Neural cell (in vitro differentiated cells): ENCODE measurements around the gene IL1RAPL2. TPM values are rescaled to one million over a fixed set of nuclear protein-coding genes. Genes with fewer than 3 reads are reported as not detected.

Experiments used
- H2AFZ ChIP-seq: fragments of 200-600, 300-800 bp; sonication (generic), shearing (Covaris generic); 2 replicates; pipeline ENCODE4 v1.6.0; 2014; ENCODE audit warnings: low read depth, mild to moderate bottlenecking, antibody characterized with exemption, low read length, moderate library complexity
- H3F3A ChIP-seq: fragments of 200-600 bp; shearing (Covaris generic); 2 replicates; pipeline ENCODE4 v1.6.1; 2016; ENCODE audit warnings: mild to moderate bottlenecking, moderate library complexity, mixed read lengths, antibody characterized with exemption, low read length; ENCODE audit not compliant: insufficient read depth, poor library complexity, severe bottlenecking
- H3K27ac ChIP-seq: fragments of 200-600, 300-800 bp; sonication (generic), shearing (Covaris generic); 2 replicates; pipeline ENCODE4 v1.5.1; 2014; ENCODE audit warnings: mild to moderate bottlenecking, low read length, moderate library complexity
- H3K27me3 ChIP-seq: fragments of 300-800, 200-600 bp; sonication (generic), shearing (Covaris generic); 2 replicates; pipeline ENCODE4 v1.6.0; 2014; ENCODE audit warnings: mild to moderate bottlenecking, low read depth, low read length, moderate library complexity; ENCODE audit not compliant: insufficient read depth
- H3K36me3 ChIP-seq: fragments of 300-800, 200-600 bp; sonication (generic), shearing (Covaris generic); 2 replicates; pipeline ENCODE4 v1.5.1; 2014; ENCODE audit warnings: mild to moderate bottlenecking, antibody characterized with exemption, low read length, moderate library complexity; ENCODE audit not compliant: insufficient read depth
- H3K4me2 ChIP-seq: fragments of 300-800, 200-600 bp; sonication (generic), shearing (Covaris generic); 2 replicates; pipeline ENCODE4 v1.6.0; 2014; ENCODE audit warnings: mild to moderate bottlenecking, low read length
- H3K4me3 ChIP-seq: fragments of 300-800, 200-600 bp; sonication (generic), shearing (Covaris generic); 2 replicates; pipeline ENCODE4 v1.5.1; 2014; ENCODE audit warnings: mild to moderate bottlenecking, low read length, moderate library complexity
- H3K79me2 ChIP-seq: fragments of 200-600 bp; shearing (Covaris generic); replicated peaks from 2 replicates; pipeline ENCODE4 v1.6.0; 2014; ENCODE audit warnings: mild to moderate bottlenecking, low read length, moderate library complexity; ENCODE audit not compliant: insufficient read depth
- H3K9ac ChIP-seq: fragments of 300-800, 200-600 bp; sonication (generic), shearing (Covaris generic); 2 replicates; pipeline ENCODE4 v1.6.1; 2016; ENCODE audit warnings: mild to moderate bottlenecking, low read length, mixed read lengths
- H3K9me2 ChIP-seq: fragments of 200-600 bp; shearing (Covaris generic); 2 replicates; pipeline ENCODE4 v1.6.1; 2016; ENCODE audit warnings: mild to moderate bottlenecking, low read length, mixed read lengths; ENCODE audit not compliant: insufficient read depth
- H3K9me3 ChIP-seq: fragments of 200-600, 300-800 bp; sonication (generic), shearing (Covaris generic); 2 replicates; pipeline ENCODE4 v1.6.1; 2016; ENCODE audit warnings: mild to moderate bottlenecking, mixed run types, low read length, moderate library complexity, mixed read lengths
- H4K20me1 ChIP-seq: fragments of 200-600 bp; shearing (Covaris generic); 2 replicates; pipeline ENCODE4 v1.6.1; 2016; ENCODE audit warnings: mild to moderate bottlenecking, mixed run types; ENCODE audit not compliant: insufficient read depth
- CTCF ChIP-seq: fragments of 450-650 bp; IDR thresholded peaks from 2 replicates; pipeline ENCODE4 v1.5.1; 2014; ENCODE audit warnings: antibody characterized with exemption, mild to moderate bottlenecking, moderate library complexity; ENCODE audit not compliant: poor library complexity, severe bottlenecking
- EP300 ChIP-seq: fragments of 450-650 bp; conservative IDR thresholded peaks from 2 replicates; pipeline ENCODE4 v1.6.1; 2014; ENCODE audit warnings: antibody characterized with exemption, mild to moderate bottlenecking, moderate library complexity; ENCODE audit not compliant: poor library complexity, severe bottlenecking
- EZH2 ChIP-seq: fragments of 200-600, 300-800 bp; shearing (Covaris generic), sonication (generic); IDR thresholded peaks from 2 replicates; pipeline ENCODE4 v1.6.1; 2014; ENCODE audit warnings: antibody characterized with exemption, low read length, borderline replicate concordance, mild to moderate bottlenecking; ENCODE audit not compliant: insufficient read depth, poor library complexity, severe bottlenecking
- MXI1 ChIP-seq: fragments of 450-650 bp; conservative IDR thresholded peaks from 2 replicates; pipeline ENCODE4 v1.6.1; 2014; ENCODE audit warnings: antibody characterized with exemption, mild to moderate bottlenecking; ENCODE audit not compliant: poor library complexity, severe bottlenecking
- POLR2AphosphoS5 ChIP-seq: IDR thresholded peaks from 2 replicates; pipeline ENCODE4 v1.6.1; 2012
- RAD21 ChIP-seq: fragments of 450-650 bp; conservative IDR thresholded peaks from 2 replicates; pipeline ENCODE4 v1.6.1; 2014; ENCODE audit warnings: antibody characterized with exemption, mild to moderate bottlenecking, moderate library complexity
- SMC3 ChIP-seq: fragments of 450-650 bp; conservative IDR thresholded peaks from 2 replicates; pipeline ENCODE4 v1.6.1; 2014; ENCODE audit warnings: antibody characterized with exemption, mild to moderate bottlenecking, moderate library complexity; ENCODE audit not compliant: poor library complexity
- TAF1 ChIP-seq: IDR thresholded peaks from 2 replicates; pipeline ENCODE4 v1.6.1; 2012; ENCODE audit warnings: low read depth
- polyA plus RNA-seq: library from polyadenylated mRNA; depleted of rRNA; stranded (reverse); fragments of >200 nt; gene quantifications from 2 replicates; pipeline ENCODE4 v1.2.3, GENCODE V29; 2014
- TF ChIP-seq, protein P1 (sequence below): IDR thresholded peaks from 2 replicates; pipeline ENCODE4 v1.6.1; 2012; ENCODE audit warnings: borderline replicate concordance

The IL1RAPL2 gene
- polyA plus RNA-seq, 1 donor from 2014 or later = not detected

GRCh38 chrX:105738162-105738561, 1172.2 kb downstream of the IL1RAPL2 start:
- H3K9ac ChIP-seq = no peak overlapping the region
- H3K36me3 ChIP-seq = no peaks in the 10 kb centered on the region
- TF ChIP-seq TAF1 (no peak), EP300 (no peak), POLR2AphosphoS5 (no peak), EZH2 (no peak), RAD21 (no peak), SMC3 (no peak)
- H3K9me3 ChIP-seq = no peaks in the 10 kb centered on the region
- no peak overlapping the region for H3K4me2 ChIP-seq
- H3K4me3 ChIP-seq = no peak overlapping the region
- no peak overlapping the region for H2AFZ ChIP-seq
- H3K27ac ChIP-seq = no peak overlapping the region
- no peaks in the 10 kb centered on the region for H3K9me2 ChIP-seq
- no peaks in the 10 kb centered on the region for H3F3A ChIP-seq
- no peaks in the 10 kb centered on the region for H3K79me2 ChIP-seq
- H3K27me3 ChIP-seq = no peaks in the 10 kb centered on the region
- H4K20me1 ChIP-seq = no peaks in the 10 kb centered on the region

GRCh38 chrX:105744291-105744690, 1178.3 kb downstream of the IL1RAPL2 start:
- Histone ChIP-seq H3K4me3 (no peak overlapping the region), H2AFZ (no peak overlapping the region)

More at GRCh38 chrX:105744291-105744690, 1178.3 kb downstream of the IL1RAPL2 start:
- Histone ChIP-seq H4K20me1 (no peaks in the 10 kb centered on the region), H3K36me3 (no peaks in the 10 kb centered on the region), H3K27ac (no peak overlapping the region), H3K4me2 (no peak overlapping the region), H3K9me2 (no peaks in the 10 kb centered on the region), H3K79me2 (no peaks in the 10 kb centered on the region), H3K9ac (no peak overlapping the region), H3K9me3 (no peaks in the 10 kb centered on the region), H3K27me3 (no peaks in the 10 kb centered on the region), H3F3A (no peaks in the 10 kb centered on the region)
- no peak for TF ChIP-seq TAF1
- no peak for TF ChIP-seq SMC3
- TF ChIP-seq EZH2 = no peak
- no peak for TF ChIP-seq MXI1
- no peak for TF ChIP-seq RAD21
- no peak for TF ChIP-seq EP300
- TF ChIP-seq, protein P1, sequence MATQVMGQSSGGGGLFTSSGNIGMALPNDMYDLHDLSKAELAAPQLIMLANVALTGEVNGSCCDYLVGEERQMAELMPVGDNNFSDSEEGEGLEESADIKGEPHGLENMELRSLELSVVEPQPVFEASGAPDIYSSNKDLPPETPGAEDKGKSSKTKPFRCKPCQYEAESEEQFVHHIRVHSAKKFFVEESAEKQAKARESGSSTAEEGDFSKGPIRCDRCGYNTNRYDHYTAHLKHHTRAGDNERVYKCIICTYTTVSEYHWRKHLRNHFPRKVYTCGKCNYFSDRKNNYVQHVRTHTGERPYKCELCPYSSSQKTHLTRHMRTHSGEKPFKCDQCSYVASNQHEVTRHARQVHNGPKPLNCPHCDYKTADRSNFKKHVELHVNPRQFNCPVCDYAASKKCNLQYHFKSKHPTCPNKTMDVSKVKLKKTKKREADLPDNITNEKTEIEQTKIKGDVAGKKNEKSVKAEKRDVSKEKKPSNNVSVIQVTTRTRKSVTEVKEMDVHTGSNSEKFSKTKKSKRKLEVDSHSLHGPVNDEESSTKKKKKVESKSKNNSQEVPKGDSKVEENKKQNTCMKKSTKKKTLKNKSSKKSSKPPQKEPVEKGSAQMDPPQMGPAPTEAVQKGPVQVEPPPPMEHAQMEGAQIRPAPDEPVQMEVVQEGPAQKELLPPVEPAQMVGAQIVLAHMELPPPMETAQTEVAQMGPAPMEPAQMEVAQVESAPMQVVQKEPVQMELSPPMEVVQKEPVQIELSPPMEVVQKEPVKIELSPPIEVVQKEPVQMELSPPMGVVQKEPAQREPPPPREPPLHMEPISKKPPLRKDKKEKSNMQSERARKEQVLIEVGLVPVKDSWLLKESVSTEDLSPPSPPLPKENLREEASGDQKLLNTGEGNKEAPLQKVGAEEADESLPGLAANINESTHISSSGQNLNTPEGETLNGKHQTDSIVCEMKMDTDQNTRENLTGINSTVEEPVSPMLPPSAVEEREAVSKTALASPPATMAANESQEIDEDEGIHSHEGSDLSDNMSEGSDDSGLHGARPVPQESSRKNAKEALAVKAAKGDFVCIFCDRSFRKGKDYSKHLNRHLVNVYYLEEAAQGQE = no peak
- TF ChIP-seq CTCF = no peak
- TF ChIP-seq POLR2AphosphoS5 = no peak
